ENCODE data around the gene ADGRG2.
A peak's percentile ranks its signal among the peaks of the same experiment; 100 is the strongest.

Gene ADGRG2

GRCh38 chrX:18984381-18985185 lies 137.7 kb downstream of the ADGRG2 start (continued):
- TF ChIP-seq ZNF596 (tag by site-specific recombination; IDR thresholded peaks at IDR 0.05) (no peak), ZNF362 (tag by site-specific recombination; IDR thresholded peaks at IDR 0.05) (no peak), ZBTB8A (tag by site-specific recombination; IDR thresholded peaks at IDR 0.05) (peak; percentile 69), ZNF146 (tag by site-specific recombination; IDR thresholded peaks at IDR 0.05) (0 out of 2 replicates have a peak, but pooled peaks have one; percentile 3), ZNF24 (tag by site-specific recombination; IDR thresholded peaks at IDR 0.05) (peak; percentile 62), ZNF776 (tag by site-specific recombination; IDR thresholded peaks at IDR 0.05; ENCODE audit: borderline replicate concordance) (no peak), ZNF391 (tag by site-specific recombination; IDR thresholded peaks at IDR 0.05; ENCODE audit: borderline replicate concordance, low read depth) (peak; percentile 63; the same call in 1 of the 2 replicates), ZNF518A (tag by site-specific recombination; conservative IDR thresholded peaks at IDR 0.05; ENCODE audit: low read depth) (peak; percentile 75), ZFP37 (tag by site-specific recombination; IDR thresholded peaks at IDR 0.05) (peak; percentile 60; the same call in 1 of the 2 replicates), SCRT2 (tag by site-specific recombination; IDR thresholded peaks at IDR 0.05) (no peak), ZNF571 (tag by site-specific recombination; IDR thresholded peaks at IDR 0.05) (no peak), HOXC10 (CRISPR knock-in tag; IDR thresholded peaks at IDR 0.05) (0 out of 2 replicates have a peak, but pooled peaks have one; percentile 28), ZNF16 (tag by site-specific recombination; IDR thresholded peaks at IDR 0.05; ENCODE audit: low read depth) (no peak), ZBTB6 (tag by site-specific recombination; IDR thresholded peaks at IDR 0.05) (no peak), ZNF366 (tag by site-specific recombination; conservative IDR thresholded peaks at IDR 0.05) (no peak), ZNF140 (tag by site-specific recombination; IDR thresholded peaks at IDR 0.05) (no peak), ZNF394 (tag by site-specific recombination; IDR thresholded peaks at IDR 0.05; ENCODE audit: borderline replicate concordance) (peak; percentile 100), MEIS1 (CRISPR knock-in tag; IDR thresholded peaks at IDR 0.05; ENCODE audit: borderline replicate concordance) (no peak), ZNF335 (tag by site-specific recombination; conservative IDR thresholded peaks at IDR 0.05) (peak; percentile 82), WT1 (tag by site-specific recombination; IDR thresholded peaks at IDR 0.05) (0 out of 2 replicates have a peak, but pooled peaks have one; percentile 7), ZSCAN23 (tag by site-specific recombination; IDR thresholded peaks at IDR 0.05) (peak; percentile 72), ZNF768 (tag by site-specific recombination; IDR thresholded peaks at IDR 0.05) (no peak), ZNF488 (tag by site-specific recombination; IDR thresholded peaks at IDR 0.05) (no peak), TSHZ1 (tag by site-specific recombination; IDR thresholded peaks at IDR 0.05; ENCODE audit: borderline replicate concordance) (no peak), ZNF18 (tag by site-specific recombination; IDR thresholded peaks at IDR 0.05) (no peak)

Measured in HEK293 (cell line).